GM12878 (cell line): ENCODE data around the gene THAP3. TPM values are rescaled to one million over a fixed set of nuclear protein-coding genes. Genes with fewer than 3 reads are reported as not detected.

Experiments used
- ATAC-seq: fragments of 200-7000 bp; cut with Tn5 transposase; 3 replicates; pipeline ENCODE4 v1.9.1; 2020; ENCODE audit warnings: mild to moderate bottlenecking, moderate library complexity
- BruUV-seq: library from RNA; stranded (reverse); fragments of 400-500 nt; replicated peaks from 2 replicates; lab custom pipeline; 2021; lab: Mats Ljungman, UMichigan
- CTCF ChIA-PET: fragments of 300-600 bp; sonication (Branson Sonifier 250); formaldehyde crosslinking; extraction: SDS; loops from one replicate; lab custom pipeline; 2021; ENCODE audit warnings: inconsistent platforms; lab: Yijun Ruan, JAX
- POLR2A ChIA-PET: fragments of 350-600 bp; formaldehyde crosslinking; extraction: SDS; loops from one replicate; lab custom pipeline; 2021; ENCODE audit warnings: inconsistent platforms; lab: Charles Lee
- RAD21 ChIA-PET: fragments of 300-600 bp; sonication (Branson Sonifier 250); formaldehyde crosslinking; loops from one replicate; lab custom pipeline; 2023; ENCODE audit warnings: antibody characterized with exemption; ENCODE audit not compliant: unreplicated experiment; lab: Charles Lee
- SMC1A ChIA-PET: fragments of 300-600 bp; sonication (Branson Sonifier 250); formaldehyde crosslinking; loops from one replicate; lab custom pipeline; 2023; ENCODE audit not compliant: unreplicated experiment, uncharacterized antibody; lab: Charles Lee
- DNase-seq: peaks from one replicate; pipeline ENCODE4 v3.0.0-alpha.2; 2011; ENCODE audit warnings: low read depth, low spot score
- FAIRE-seq: peaks from 3 replicates; lab custom pipeline; 2011; peaks lifted over from hg19 to GRCh38; lab: Jason Lieb, UNC
- H2AFZ ChIP-seq: 2 replicates; pipeline ENCODE4 v1.6.0; 2011; ENCODE audit warnings: low read depth, low read length, control low read depth; ENCODE audit not compliant: control insufficient read depth
- H3K27ac ChIP-seq: 2 replicates; pipeline ENCODE4 v1.5.1; 2011; ENCODE audit warnings: control low read depth; ENCODE audit not compliant: control insufficient read depth, insufficient read depth
- H3K27me3 ChIP-seq, 2 experiments: replicated peaks in 1 of 2; 2 replicates each; pipeline versions ENCODE4 v1.6.0 to v1.6.1; 2011; ENCODE audit warnings: low read length in 1 of 2; ENCODE audit not compliant: control insufficient read depth in 2 of 2, insufficient read depth in 2 of 2
- H3K36me3 ChIP-seq, 2 experiments: 2 replicates each; pipeline ENCODE4 v1.5.1; 2011; ENCODE audit warnings: low read length in 1 of 2; ENCODE audit not compliant: control insufficient read depth in 2 of 2, insufficient read depth in 2 of 2
- H3K4me1 ChIP-seq: 2 replicates; pipeline ENCODE4 v1.6.1; 2011; ENCODE audit warnings: mild to moderate bottlenecking, low read length, moderate library complexity, mixed read lengths; ENCODE audit not compliant: control insufficient read depth, insufficient read depth
- H3K4me2 ChIP-seq: 2 replicates; pipeline ENCODE4 v1.6.0; 2011; ENCODE audit warnings: control low read depth; ENCODE audit not compliant: control insufficient read depth, insufficient read depth
- H3K4me3 ChIP-seq: fragments of 200-600 bp; sonication (generic); 2 replicates; pipeline ENCODE4 v1.5.1; 2016
- H3K79me2 ChIP-seq: 2 replicates; pipeline ENCODE4 v1.6.0; 2011; ENCODE audit warnings: low read length; ENCODE audit not compliant: control insufficient read depth, insufficient read depth
- H3K9ac ChIP-seq: 2 replicates; pipeline ENCODE4 v1.8.0; 2011; ENCODE audit warnings: low read length, control low read depth, mixed read lengths; ENCODE audit not compliant: control insufficient read depth, insufficient read depth
- H3K9me3 ChIP-seq: replicated peaks from 3 replicates; pipeline ENCODE4 v1.5.1; 2011; ENCODE audit warnings: mild to moderate bottlenecking, low read length; ENCODE audit not compliant: control insufficient read depth, insufficient read depth
- H4K20me1 ChIP-seq: 2 replicates; pipeline ENCODE4 v1.6.0; 2011; ENCODE audit not compliant: control insufficient read depth, insufficient read depth
- ATF2 ChIP-seq: IDR thresholded peaks from 2 replicates; pipeline ENCODE4 v1.6.1; 2012; ENCODE audit warnings: low read length, inconsistent platforms
- ATF7 ChIP-seq: fragments of 450-650 bp; IDR thresholded peaks from 2 replicates; pipeline ENCODE4 v1.6.1; 2016; ENCODE audit warnings: low read depth, mild to moderate bottlenecking
- ETV6 ChIP-seq, 2 experiments: fragments of 450-650 bp in 1 of 2; IDR thresholded peaks in 1 of 2; conservative IDR thresholded peaks in 1 of 2; 2 replicates each; pipeline ENCODE4 v1.6.1; 2014; ENCODE audit warnings: antibody characterized with exemption in 1 of 2, borderline replicate concordance in 1 of 2, low read depth in 1 of 2, mild to moderate bottlenecking in 1 of 2, moderate library complexity in 1 of 2
- FOXM1 ChIP-seq: IDR thresholded peaks from 2 replicates; pipeline ENCODE4 v1.6.1; 2012; ENCODE audit warnings: low read depth, mild to moderate bottlenecking, inconsistent platforms, low read length, moderate library complexity
- MEF2A ChIP-seq: IDR thresholded peaks from 2 replicates; pipeline ENCODE4 v1.6.1; 2011; ENCODE audit warnings: low read depth, mild to moderate bottlenecking, low read length, moderate library complexity; ENCODE audit not compliant: insufficient read depth
- SRF ChIP-seq, 2 experiments: IDR thresholded peaks; 2 replicates each; pipeline ENCODE4 v1.6.1; 2011; ENCODE audit warnings: low read depth in 2 of 2, low read length in 2 of 2, mild to moderate bottlenecking in 1 of 2, moderate library complexity in 1 of 2
- USF2 ChIP-seq: IDR thresholded peaks from 2 replicates; pipeline ENCODE4 v1.6.1; 2011; ENCODE audit warnings: low read depth, low read length, improper control_type of control experiment, borderline replicate concordance
- ZNF622 ChIP-seq: fragments of 450-650 bp; IDR thresholded peaks from 2 replicates; pipeline ENCODE4 v1.6.1; 2017; ENCODE audit warnings: mild to moderate bottlenecking, inconsistent platforms
- ZZZ3 ChIP-seq: IDR thresholded peaks from 2 replicates; pipeline ENCODE4 v1.6.1; 2011; ENCODE audit warnings: low read depth; ENCODE audit not compliant: control insufficient read depth, insufficient read length
- WGBS: methylation state at CpG from one replicate; pipeline ENCODE4 v1.1.6; 2016; ENCODE audit warnings: low lambda C conversion rate; ENCODE audit not compliant: insufficient replicate concordance, insufficient coverage; ENCODE audit errors: missing lambda C conversion rate; 5-methylcytosine and 5-hydroxymethylcytosine counted together
- in situ Hi-C: fragments of 300-500 bp; cut with MboI; formaldehyde crosslinking; loops from 9 replicates; pipeline ENCODE4 v1.14.3; 2018; ENCODE audit warnings: mixed read lengths
- intact Hi-C: fragments of 100-400 bp; cut with micrococcal nuclease; formaldehyde crosslinking; loops from one replicate; pipeline ENCODE4 v1.14.2; 2022; ENCODE audit not compliant: unreplicated experiment
- polyA plus RNA-seq, 11 experiments: library from polyadenylated mRNA; depleted of rRNA in 4 of 11; unstranded in 6 of 11; stranded (reverse) in 5 of 11; fragments of >200 nt; fragmentation: Nextera tagmentation in 4 of 11; fragmentation: Illumina TruSeq in 1 of 11; extraction: Ambion mirVana in 4 of 11; extraction: Trizol in 1 of 11; gene quantifications; 1 replicate in 1 of 11; 2 replicates in 10 of 11; pipeline versions ENCODE4 v1.2.1 to v1.2.3, GENCODE V29; 2011 to 2016; ENCODE audit warnings: inconsistent platforms in 2 of 11, missing spikeins in 2 of 11, low read depth in 1 of 11
- total RNA-seq, 4 experiments: library from RNA; depleted of rRNA in 3 of 4; stranded (reverse); fragments of >200 nt in 3 of 4; fragmentation: Illumina TruSeq in 1 of 4; extraction: Trizol in 1 of 4; gene quantifications; 2 replicates each; pipeline versions ENCODE4 v1.2.1 to v1.2.3, GENCODE V29; 2013 to 2021
- TF ChIP-seq, protein P1 (sequence below): fragments of 450-650 bp; IDR thresholded peaks from 2 replicates; pipeline ENCODE4 v1.6.1; 2017; ENCODE audit warnings: antibody characterized with exemption, mild to moderate bottlenecking, moderate library complexity
- TF ChIP-seq, protein P2 (sequence below): fragments of 450-650 bp; IDR thresholded peaks from 2 replicates; pipeline ENCODE4 v1.6.1; 2018; ENCODE audit warnings: mild to moderate bottlenecking, low read depth, moderate library complexity; ENCODE audit not compliant: partially characterized antibody

Gene THAP3
- total and polyA plus RNA-seq, 10 of the 15 experiments (the other 5 are each of a cell fraction or from before 2014, with no cell fraction given) = 1.5 to 19.5 (median 11.9) TPM

- TF ChIP-seq, protein P1, sequence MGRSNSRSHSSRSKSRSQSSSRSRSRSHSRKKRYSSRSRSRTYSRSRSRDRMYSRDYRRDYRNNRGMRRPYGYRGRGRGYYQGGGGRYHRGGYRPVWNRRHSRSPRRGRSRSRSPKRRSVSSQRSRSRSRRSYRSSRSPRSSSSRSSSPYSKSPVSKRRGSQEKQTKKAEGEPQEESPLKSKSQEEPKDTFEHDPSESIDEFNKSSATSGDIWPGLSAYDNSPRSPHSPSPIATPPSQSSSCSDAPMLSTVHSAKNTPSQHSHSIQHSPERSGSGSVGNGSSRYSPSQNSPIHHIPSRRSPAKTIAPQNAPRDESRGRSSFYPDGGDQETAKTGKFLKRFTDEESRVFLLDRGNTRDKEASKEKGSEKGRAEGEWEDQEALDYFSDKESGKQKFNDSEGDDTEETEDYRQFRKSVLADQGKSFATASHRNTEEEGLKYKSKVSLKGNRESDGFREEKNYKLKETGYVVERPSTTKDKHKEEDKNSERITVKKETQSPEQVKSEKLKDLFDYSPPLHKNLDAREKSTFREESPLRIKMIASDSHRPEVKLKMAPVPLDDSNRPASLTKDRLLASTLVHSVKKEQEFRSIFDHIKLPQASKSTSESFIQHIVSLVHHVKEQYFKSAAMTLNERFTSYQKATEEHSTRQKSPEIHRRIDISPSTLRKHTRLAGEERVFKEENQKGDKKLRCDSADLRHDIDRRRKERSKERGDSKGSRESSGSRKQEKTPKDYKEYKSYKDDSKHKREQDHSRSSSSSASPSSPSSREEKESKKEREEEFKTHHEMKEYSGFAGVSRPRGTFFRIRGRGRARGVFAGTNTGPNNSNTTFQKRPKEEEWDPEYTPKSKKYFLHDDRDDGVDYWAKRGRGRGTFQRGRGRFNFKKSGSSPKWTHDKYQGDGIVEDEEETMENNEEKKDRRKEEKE = no peak
- TF ChIP-seq, all 136 proteins: peak for 11
These were observed 11.9 kb upstream of the THAP3 start (continued) for GRCh38 chr1:6612641-6613360.

- RAD21 ChIA-PET = interaction anchor here (0.7 kb wide), 1 partner anchor 31 kb away, joined by 3 read pairs; no protein-coding TSS in a partner anchor
- Histone ChIP-seq H4K20me1 (no peaks in the 10 kb centered on the region), H3K4me2 (peak within 1 kb of the TSS; percentile 98), H3K27me3 (no peaks in the 10 kb centered on the region), H3K9me3 (no peaks in the 10 kb centered on the region), H3K9ac (peak within 1 kb of the TSS; percentile 75), H3K4me1 (no peaks in the 10 kb centered on the region), H3K79me2 (peaks cover 22% of the 10 kb centered on the region), H3K27ac (peak within 1 kb of the TSS; percentile 51), H3K36me3 (peaks cover 0 to 2% of the 10 kb centered on the region in 2 experiments; a peak in 3 of 4 replicates), H3K4me3 (peak within 1 kb of the TSS; percentile 98), H2AFZ (peak within 1 kb of the TSS; percentile 88)
- BruUV-seq = no TSS peak
- CTCF ChIA-PET = no interaction called here
- ATAC-seq = peak; percentile 96
- FAIRE-seq = peak; percentile 13
- DNase-seq = peak; percentile 92
- SMC1A ChIA-PET = interaction anchor here (0.9 kb wide), 1 partner anchor 11 kb away, joined by 3 read pairs; the partner anchor contains the start of gene THAP3
- POLR2A ChIA-PET = interaction anchor here (0.6 to 1.0 kb wide), 4 partner anchors 12 to 107 kb away, joined by 3 to 6 read pairs (median 4); partner anchors contain the start of gene NOL9
- intact Hi-C loops = loop anchor here (1.0 to 10.0 kb wide), 3 partner anchors 11 to 171 kb away; partner anchors contain the start of genes CAMTA1, KLHL21 and NOL9
- in situ Hi-C loops = no loop called here
- WGBS = under 1% methylated on average over 56 of the region's 84 CpGs
- TF ChIP-seq, protein P2, sequence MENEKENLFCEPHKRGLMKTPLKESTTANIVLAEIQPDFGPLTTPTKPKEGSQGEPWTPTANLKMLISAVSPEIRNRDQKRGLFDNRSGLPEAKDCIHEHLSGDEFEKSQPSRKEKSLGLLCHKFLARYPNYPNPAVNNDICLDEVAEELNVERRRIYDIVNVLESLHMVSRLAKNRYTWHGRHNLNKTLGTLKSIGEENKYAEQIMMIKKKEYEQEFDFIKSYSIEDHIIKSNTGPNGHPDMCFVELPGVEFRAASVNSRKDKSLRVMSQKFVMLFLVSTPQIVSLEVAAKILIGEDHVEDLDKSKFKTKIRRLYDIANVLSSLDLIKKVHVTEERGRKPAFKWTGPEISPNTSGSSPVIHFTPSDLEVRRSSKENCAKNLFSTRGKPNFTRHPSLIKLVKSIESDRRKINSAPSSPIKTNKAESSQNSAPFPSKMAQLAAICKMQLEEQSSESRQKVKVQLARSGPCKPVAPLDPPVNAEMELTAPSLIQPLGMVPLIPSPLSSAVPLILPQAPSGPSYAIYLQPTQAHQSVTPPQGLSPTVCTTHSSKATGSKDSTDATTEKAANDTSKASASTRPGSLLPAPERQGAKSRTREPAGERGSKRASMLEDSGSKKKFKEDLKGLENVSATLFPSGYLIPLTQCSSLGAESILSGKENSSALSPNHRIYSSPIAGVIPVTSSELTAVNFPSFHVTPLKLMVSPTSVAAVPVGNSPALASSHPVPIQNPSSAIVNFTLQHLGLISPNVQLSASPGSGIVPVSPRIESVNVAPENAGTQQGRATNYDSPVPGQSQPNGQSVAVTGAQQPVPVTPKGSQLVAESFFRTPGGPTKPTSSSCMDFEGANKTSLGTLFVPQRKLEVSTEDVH = no peak
- TF ChIP-seq SRF (IDR thresholded peaks at IDR 0.05; ENCODE audit: low read depth in 2 of 2, low read length in 2 of 2) (no peak; a peak in 1 of 4 replicates), ZZZ3 (no peak), ZNF622 (no peak), FOXM1 (no peak), MEF2A (no peak), ATF2 (no peak), ATF7 (no peak), USF2 (no peak), ETV6 (conservative IDR thresholded peaks at IDR 0.05 in 1 of 2, IDR thresholded peaks at IDR 0.05 in 1 of 2; ENCODE audit: borderline replicate concordance in 1 of 2, low read depth in 1 of 2) (no peak)
These were observed 11.2 kb upstream of the THAP3 start, which contains the start of gene PHF13 for GRCh38 chr1:6613361-6614018. Gene PHF13 (plus strand): TSS chr1:6613731. CDS start chr1:6614067, 336 bp downstream.
